SK-N-SH (cell line): ENCODE measurements around the gene AVPR1B. TPM values are rescaled to one million over a fixed set of nuclear protein-coding genes. Genes with fewer than 3 reads are reported as not detected.

ENCODE experiments used
- CTCF ChIA-PET: fragments of 300-600, 350-600 bp; formaldehyde crosslinking; extraction: SDS; loops from one replicate; lab custom pipeline; 2021; lab: Yijun Ruan, JAX
- POLR2A ChIA-PET: fragments of 350-600 bp; sonication (Branson Sonifier 250); formaldehyde crosslinking; extraction: SDS; loops from one replicate; lab custom pipeline; 2020; ENCODE audit warnings: antibody characterized with exemption, inconsistent platforms; lab: Yijun Ruan, JAX
- DNase-seq: peaks from one replicate; pipeline ENCODE4 v3.0.0; 2012
- H2AFZ ChIP-seq: fragments of 200-600 bp; sonication (generic); 2 replicates; pipeline ENCODE4 v1.8.1; 2016; ENCODE audit warnings: antibody characterized with exemption, mild to moderate bottlenecking, low read depth
- H3F3A ChIP-seq: fragments of 200-600 bp; sonication (generic); replicated peaks from 2 replicates; pipeline ENCODE3; 2016; ENCODE audit warnings: antibody characterized with exemption, mild to moderate bottlenecking; ENCODE audit not compliant: insufficient read depth
- H3K27ac ChIP-seq, 2 experiments: fragments of 200-500 bp in 1 of 2; fragments of 200-600 bp in 1 of 2; sonication (Bioruptor generic) in 1 of 2; sonication (generic), shearing (Covaris generic) in 1 of 2; 2 replicates each; pipeline versions ENCODE4 v1.5.1 to v1.6.1; 2014 to 2016; ENCODE audit warnings: low read depth in 2 of 2, inconsistent platforms in 1 of 2, low read length in 1 of 2, mild to moderate bottlenecking in 1 of 2, mixed read lengths in 1 of 2
- H3K27me3 ChIP-seq: fragments of 200-600 bp; sonication (generic), shearing (Covaris generic); 2 replicates; pipeline ENCODE4 v1.6.1; 2016; ENCODE audit warnings: mixed run types; ENCODE audit not compliant: insufficient read depth
- H3K36me3 ChIP-seq, 2 experiments: fragments of 200-500 bp in 1 of 2; fragments of 200-600 bp in 1 of 2; sonication (Bioruptor generic) in 1 of 2; sonication (generic) in 1 of 2; replicated peaks in 1 of 2; 2 replicates each; pipeline versions ENCODE3 to v1.5.1; 2014 to 2016; ENCODE audit warnings: low read length in 1 of 2, mild to moderate bottlenecking in 1 of 2; ENCODE audit not compliant: insufficient read depth in 2 of 2, control insufficient read depth in 1 of 2
- H3K4me1 ChIP-seq, 2 experiments: fragments of 200-500 bp in 1 of 2; fragments of 200-600 bp in 1 of 2; sonication (Bioruptor generic) in 1 of 2; sonication (generic), shearing (Covaris generic) in 1 of 2; 2 replicates each; pipeline versions ENCODE4 v1.5.1 to v1.6.1; 2014 to 2016; ENCODE audit warnings: low read depth in 1 of 2, low read length in 1 of 2, mixed run types in 1 of 2; ENCODE audit not compliant: insufficient read depth in 2 of 2, control insufficient read depth in 1 of 2
- H3K4me2 ChIP-seq: fragments of 200-600 bp; sonication (generic), shearing (Covaris generic); 2 replicates; pipeline ENCODE4 v1.6.1; 2017; ENCODE audit warnings: mixed run types
- H3K4me3 ChIP-seq, 2 experiments: fragments of 200-500 bp in 1 of 2; fragments of 200-600 bp in 1 of 2; sonication (Bioruptor generic) in 1 of 2; sonication (generic), shearing (Covaris generic) in 1 of 2; 2 replicates each; pipeline versions ENCODE4 v1.5.1 to v1.8.1; 2014 to 2016; ENCODE audit warnings: low read depth in 2 of 2, inconsistent platforms in 1 of 2, low read length in 1 of 2, mild to moderate bottlenecking in 1 of 2, mixed read lengths in 1 of 2, moderate library complexity in 1 of 2
- H3K79me2 ChIP-seq: fragments of 200-600 bp; sonication (generic); 2 replicates; pipeline ENCODE4 v1.8.1; 2017; ENCODE audit warnings: mild to moderate bottlenecking; ENCODE audit not compliant: insufficient read depth
- H3K9ac ChIP-seq: fragments of 200-600 bp; sonication (generic); 2 replicates; pipeline ENCODE4 v1.6.1; 2017; ENCODE audit warnings: mixed run types
- H3K9me2 ChIP-seq: fragments of 200-600 bp; sonication (generic); 2 replicates; pipeline ENCODE4 v1.6.1; 2017; ENCODE audit warnings: mixed run types
- H3K9me3 ChIP-seq: fragments of 200-600 bp; sonication (generic); 2 replicates; pipeline ENCODE4 v1.6.1; 2017; ENCODE audit warnings: mixed run types, mild to moderate bottlenecking, moderate library complexity
- H4K20me1 ChIP-seq: fragments of 200-600 bp; sonication (generic); 2 replicates; pipeline ENCODE4 v1.6.1; 2017; ENCODE audit warnings: mild to moderate bottlenecking, mixed run types; ENCODE audit not compliant: insufficient read depth
- ELF1 ChIP-seq: IDR thresholded peaks from 2 replicates; pipeline ENCODE4 v1.4.0; 2012
- EP300 ChIP-seq, 2 experiments: IDR thresholded peaks; 2 replicates each; pipeline versions ENCODE4 v1.4.0 to v1.6.1; 2012; ENCODE audit warnings: borderline replicate concordance in 1 of 2, low read depth in 1 of 2, low read length in 1 of 2
- FOXM1 ChIP-seq: IDR thresholded peaks from 2 replicates; pipeline ENCODE4 v1.4.0; 2012; ENCODE audit warnings: low read depth, mild to moderate bottlenecking
- GABPA ChIP-seq: IDR thresholded peaks from 2 replicates; pipeline ENCODE4 v1.4.0; 2012; ENCODE audit warnings: low read depth, mild to moderate bottlenecking
- MEF2A ChIP-seq: IDR thresholded peaks from 2 replicates; pipeline ENCODE4 v1.4.0; 2012; ENCODE audit warnings: low read depth, borderline replicate concordance
- NFIC ChIP-seq: IDR thresholded peaks from 2 replicates; pipeline ENCODE4 v1.4.0; 2012; ENCODE audit warnings: borderline replicate concordance
- POLR2AphosphoS5 ChIP-seq: IDR thresholded peaks from 2 replicates; pipeline ENCODE4 v1.6.1; 2012; ENCODE audit warnings: low read depth, low read length
- RFX5 ChIP-seq: IDR thresholded peaks from 2 replicates; pipeline ENCODE4 v1.6.1; 2012; ENCODE audit warnings: mild to moderate bottlenecking, improper control_type of control experiment, low read length
- SIN3A ChIP-seq: IDR thresholded peaks from 2 replicates; pipeline ENCODE4 v1.6.1; 2012; ENCODE audit warnings: low read depth, mild to moderate bottlenecking, low read length, moderate library complexity, borderline replicate concordance
- WGBS: methylation state at CpG from one replicate; pipeline ENCODE4 v1.1.6; 2017; ENCODE audit warnings: low lambda C conversion rate; 5-methylcytosine and 5-hydroxymethylcytosine counted together
- polyA plus RNA-seq, 3 experiments: library from polyadenylated mRNA; depleted of rRNA; stranded (reverse); fragments of >200 nt; gene quantifications; 2 replicates each; pipeline ENCODE4 v1.2.3, GENCODE V29; 2012
- TF ChIP-seq, protein P1 (sequence below): fragments of 150-350 bp; IDR thresholded peaks from 2 replicates; pipeline ENCODE4 v1.6.1; 2016; ENCODE audit warnings: mild to moderate bottlenecking, low read depth, low read length
- TF ChIP-seq, protein P2 (sequence below): fragments of 200-600 bp; sonication (generic); IDR thresholded peaks from 2 replicates; pipeline ENCODE4 v1.6.1; 2017; ENCODE audit warnings: antibody characterized with exemption, mild to moderate bottlenecking, moderate library complexity
- TF ChIP-seq, protein P3 (sequence below): fragments of 150-350 bp; IDR thresholded peaks from 2 replicates; pipeline ENCODE4 v1.6.1; 2017; ENCODE audit warnings: antibody characterized with exemption, low read length, low read depth, borderline replicate concordance
- TF ChIP-seq, protein P4 (sequence below): IDR thresholded peaks from 2 replicates; pipeline ENCODE4; 2012
- TF ChIP-seq, protein P5 (sequence below): IDR thresholded peaks from 2 replicates; pipeline ENCODE4 v1.4.0; 2012; ENCODE audit warnings: low read depth, borderline replicate concordance

Gene AVPR1B
- polyA plus RNA-seq, 1 of the 3 experiments (the other 2 are of a cell fraction): not detected

DNA sequence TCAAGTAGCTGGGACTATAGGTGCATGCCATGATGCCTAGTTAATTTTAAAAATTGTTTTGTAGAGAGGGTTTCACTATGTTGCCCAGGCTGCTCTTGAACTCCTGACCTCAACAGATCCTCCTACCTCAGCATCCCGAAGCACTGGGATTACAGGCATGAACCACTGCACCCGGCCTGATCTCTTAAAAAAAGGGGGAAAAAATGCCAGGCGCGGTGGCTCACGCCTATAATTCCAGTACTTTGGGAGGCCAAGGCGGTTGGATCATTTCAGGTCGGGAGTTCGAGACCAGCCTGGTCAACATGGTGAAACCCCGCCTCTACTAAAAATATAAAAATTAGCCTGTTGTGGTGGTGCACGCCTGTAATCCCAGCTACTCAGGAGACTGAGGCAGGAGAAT, 13.2 kb downstream of the AVPR1B start:
- H3K79me2 ChIP-seq: no peaks in the 10 kb centered on the region
- WGBS: 90% methylated on average over 9 of the region's 10 CpGs
- H3K27ac ChIP-seq: no peak overlapping the region
- H4K20me1 ChIP-seq: no peaks in the 10 kb centered on the region
- peaks cover 0 to 8% of the 10 kb centered on the region in 2 experiments; a peak in 1 of 4 replicates for H3K4me1 ChIP-seq
- peaks cover 11% of the 10 kb centered on the region; the same call in 1 of the 2 replicates for H3K27me3 ChIP-seq
- H3K9ac ChIP-seq: no peak overlapping the region
- no peaks in the 10 kb centered on the region for H3F3A ChIP-seq
- H3K36me3 ChIP-seq: no peaks in the 10 kb centered on the region
- no peaks in the 10 kb centered on the region for H3K9me2 ChIP-seq
- no peak overlapping the region for H2AFZ ChIP-seq
- POLR2A ChIA-PET: interaction anchor here (1.4 kb wide), 1 partner anchor 73 kb away, joined by 5 read pairs; no protein-coding TSS in a partner anchor
- CTCF ChIA-PET: interaction anchor here (0.7 to 13.9 kb wide), 5 partner anchors 8 to 126 kb away, joined by 3 to 248 read pairs (median 73); no protein-coding TSS in a partner anchor
- no peak for TF ChIP-seq GABPA
- TF ChIP-seq, protein P1, sequence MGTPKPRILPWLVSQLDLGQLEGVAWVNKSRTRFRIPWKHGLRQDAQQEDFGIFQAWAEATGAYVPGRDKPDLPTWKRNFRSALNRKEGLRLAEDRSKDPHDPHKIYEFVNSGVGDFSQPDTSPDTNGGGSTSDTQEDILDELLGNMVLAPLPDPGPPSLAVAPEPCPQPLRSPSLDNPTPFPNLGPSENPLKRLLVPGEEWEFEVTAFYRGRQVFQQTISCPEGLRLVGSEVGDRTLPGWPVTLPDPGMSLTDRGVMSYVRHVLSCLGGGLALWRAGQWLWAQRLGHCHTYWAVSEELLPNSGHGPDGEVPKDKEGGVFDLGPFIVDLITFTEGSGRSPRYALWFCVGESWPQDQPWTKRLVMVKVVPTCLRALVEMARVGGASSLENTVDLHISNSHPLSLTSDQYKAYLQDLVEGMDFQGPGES: no peak
- TF ChIP-seq RFX5: no peak
- no peak for TF ChIP-seq SIN3A
- TF ChIP-seq NFIC: no peak
- no peak for TF ChIP-seq FOXM1
- TF ChIP-seq, protein P2, sequence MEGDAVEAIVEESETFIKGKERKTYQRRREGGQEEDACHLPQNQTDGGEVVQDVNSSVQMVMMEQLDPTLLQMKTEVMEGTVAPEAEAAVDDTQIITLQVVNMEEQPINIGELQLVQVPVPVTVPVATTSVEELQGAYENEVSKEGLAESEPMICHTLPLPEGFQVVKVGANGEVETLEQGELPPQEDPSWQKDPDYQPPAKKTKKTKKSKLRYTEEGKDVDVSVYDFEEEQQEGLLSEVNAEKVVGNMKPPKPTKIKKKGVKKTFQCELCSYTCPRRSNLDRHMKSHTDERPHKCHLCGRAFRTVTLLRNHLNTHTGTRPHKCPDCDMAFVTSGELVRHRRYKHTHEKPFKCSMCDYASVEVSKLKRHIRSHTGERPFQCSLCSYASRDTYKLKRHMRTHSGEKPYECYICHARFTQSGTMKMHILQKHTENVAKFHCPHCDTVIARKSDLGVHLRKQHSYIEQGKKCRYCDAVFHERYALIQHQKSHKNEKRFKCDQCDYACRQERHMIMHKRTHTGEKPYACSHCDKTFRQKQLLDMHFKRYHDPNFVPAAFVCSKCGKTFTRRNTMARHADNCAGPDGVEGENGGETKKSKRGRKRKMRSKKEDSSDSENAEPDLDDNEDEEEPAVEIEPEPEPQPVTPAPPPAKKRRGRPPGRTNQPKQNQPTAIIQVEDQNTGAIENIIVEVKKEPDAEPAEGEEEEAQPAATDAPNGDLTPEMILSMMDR: no peak
- TF ChIP-seq MEF2A: no peak
- TF ChIP-seq POLR2AphosphoS5: no peak
- TF ChIP-seq, protein P3, sequence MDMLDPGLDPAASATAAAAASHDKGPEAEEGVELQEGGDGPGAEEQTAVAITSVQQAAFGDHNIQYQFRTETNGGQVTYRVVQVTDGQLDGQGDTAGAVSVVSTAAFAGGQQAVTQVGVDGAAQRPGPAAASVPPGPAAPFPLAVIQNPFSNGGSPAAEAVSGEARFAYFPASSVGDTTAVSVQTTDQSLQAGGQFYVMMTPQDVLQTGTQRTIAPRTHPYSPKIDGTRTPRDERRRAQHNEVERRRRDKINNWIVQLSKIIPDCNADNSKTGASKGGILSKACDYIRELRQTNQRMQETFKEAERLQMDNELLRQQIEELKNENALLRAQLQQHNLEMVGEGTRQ: no peak
- no peak for TF ChIP-seq EP300 (IDR thresholded peaks at IDR 0.05; ENCODE audit: borderline replicate concordance in 1 of 2, low read depth in 1 of 2, low read length in 1 of 2)
- H3K4me2 ChIP-seq: no peak overlapping the region
- no peaks in the 10 kb centered on the region for H3K9me3 ChIP-seq
- H3K4me3 ChIP-seq: no peak overlapping the region
- DNase-seq: no peak

DNA sequence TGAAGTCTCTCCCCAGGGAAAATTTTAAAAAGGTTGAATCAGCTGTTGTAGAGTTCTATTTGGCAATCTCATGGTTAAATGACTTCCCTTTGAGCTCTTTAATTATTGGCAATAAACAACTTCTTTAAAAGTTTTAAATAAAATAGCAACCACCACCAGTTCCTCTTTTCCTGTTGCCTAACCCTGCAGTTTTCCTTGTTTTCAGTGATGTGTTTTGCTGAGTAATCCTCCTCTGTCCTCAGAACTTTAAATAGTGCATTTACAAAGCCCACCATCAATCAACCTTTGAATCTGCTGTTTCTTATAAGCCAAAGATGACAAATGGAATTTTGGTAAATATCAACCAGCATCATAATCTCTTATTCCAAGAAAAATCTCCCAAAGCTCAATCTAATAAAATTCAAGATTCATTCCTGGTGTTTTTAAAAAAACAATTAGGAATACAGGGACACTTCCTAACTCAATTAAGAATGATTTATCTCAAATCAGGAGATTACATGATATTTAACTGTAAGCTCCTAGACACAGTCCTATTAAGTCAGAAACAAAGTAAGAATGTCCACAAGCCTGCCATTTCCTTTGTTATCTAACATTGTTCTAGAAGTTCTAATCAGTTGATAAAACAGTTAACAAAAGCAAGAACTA, 14.8 kb downstream of the AVPR1B start:
- Histone ChIP-seq H3K4me3 (no peak overlapping the region), H3K9ac (no peak overlapping the region), H3K79me2 (no peaks in the 10 kb centered on the region), H3K9me2 (no peaks in the 10 kb centered on the region), H2AFZ (no peak overlapping the region), H3K27me3 (no peaks in the 10 kb centered on the region), H4K20me1 (no peaks in the 10 kb centered on the region), H3K9me3 (no peaks in the 10 kb centered on the region), H3K36me3 (no peaks in the 10 kb centered on the region), H3F3A (no peaks in the 10 kb centered on the region), H3K4me2 (no peak overlapping the region), H3K27ac (no peak overlapping the region), H3K4me1 (peaks cover 0 to 8% of the 10 kb centered on the region in 2 experiments; a peak in 1 of 4 replicates)
- CTCF ChIA-PET: interaction anchor here (0.9 to 13.9 kb wide), 6 partner anchors 71 to 311 kb away, joined by 4 to 248 read pairs (median 40); no protein-coding TSS in a partner anchor
- no peak for DNase-seq
- POLR2A ChIA-PET: no interaction called here
- TF ChIP-seq, protein P4, sequence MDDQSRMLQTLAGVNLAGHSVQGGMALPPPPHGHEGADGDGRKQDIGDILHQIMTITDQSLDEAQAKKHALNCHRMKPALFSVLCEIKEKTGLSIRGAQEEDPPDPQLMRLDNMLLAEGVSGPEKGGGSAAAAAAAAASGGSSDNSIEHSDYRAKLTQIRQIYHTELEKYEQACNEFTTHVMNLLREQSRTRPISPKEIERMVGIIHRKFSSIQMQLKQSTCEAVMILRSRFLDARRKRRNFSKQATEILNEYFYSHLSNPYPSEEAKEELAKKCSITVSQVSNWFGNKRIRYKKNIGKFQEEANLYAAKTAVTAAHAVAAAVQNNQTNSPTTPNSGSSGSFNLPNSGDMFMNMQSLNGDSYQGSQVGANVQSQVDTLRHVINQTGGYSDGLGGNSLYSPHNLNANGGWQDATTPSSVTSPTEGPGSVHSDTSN: no peak
- TF ChIP-seq, protein P3: no peak
- TF ChIP-seq FOXM1 (no peak), RFX5 (no peak), GABPA (no peak), POLR2AphosphoS5 (no peak), ELF1 (no peak)
- TF ChIP-seq, protein P2: no peak
- TF ChIP-seq, protein P5, sequence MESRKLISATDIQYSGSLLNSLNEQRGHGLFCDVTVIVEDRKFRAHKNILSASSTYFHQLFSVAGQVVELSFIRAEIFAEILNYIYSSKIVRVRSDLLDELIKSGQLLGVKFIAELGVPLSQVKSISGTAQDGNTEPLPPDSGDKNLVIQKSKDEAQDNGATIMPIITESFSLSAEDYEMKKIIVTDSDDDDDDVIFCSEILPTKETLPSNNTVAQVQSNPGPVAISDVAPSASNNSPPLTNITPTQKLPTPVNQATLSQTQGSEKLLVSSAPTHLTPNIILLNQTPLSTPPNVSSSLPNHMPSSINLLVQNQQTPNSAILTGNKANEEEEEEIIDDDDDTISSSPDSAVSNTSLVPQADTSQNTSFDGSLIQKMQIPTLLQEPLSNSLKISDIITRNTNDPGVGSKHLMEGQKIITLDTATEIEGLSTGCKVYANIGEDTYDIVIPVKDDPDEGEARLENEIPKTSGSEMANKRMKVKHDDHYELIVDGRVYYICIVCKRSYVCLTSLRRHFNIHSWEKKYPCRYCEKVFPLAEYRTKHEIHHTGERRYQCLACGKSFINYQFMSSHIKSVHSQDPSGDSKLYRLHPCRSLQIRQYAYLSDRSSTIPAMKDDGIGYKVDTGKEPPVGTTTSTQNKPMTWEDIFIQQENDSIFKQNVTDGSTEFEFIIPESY: no peak
